ENCODE data around the gene PLCD1.
"Not testable (repeated sequence)": the region's sequence is repeated elsewhere in the genome, so short reads cannot be mapped to it uniquely, and the experiment has no call there.

The PLCD1 gene

DNA sequence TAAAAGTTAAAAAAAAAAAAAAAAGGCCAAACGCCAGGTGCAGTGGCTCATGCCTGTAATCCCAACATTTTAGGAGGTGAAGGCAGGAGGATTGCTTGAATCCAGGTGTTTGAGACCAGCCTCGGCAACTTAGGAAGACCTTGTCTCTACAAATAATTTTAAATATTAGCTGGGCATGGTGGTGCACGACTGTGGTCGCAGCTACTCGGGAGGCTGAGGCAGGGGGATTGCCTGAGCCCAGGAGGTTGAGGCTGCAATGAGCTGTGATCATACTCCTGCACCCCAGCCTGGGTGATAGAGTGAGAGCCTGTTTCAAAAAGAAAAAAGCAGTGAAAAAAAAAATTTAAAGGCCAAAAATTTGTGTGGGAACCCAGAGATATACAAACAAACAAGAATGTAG is 6.8 kb upstream of the PLCD1 start:
- DNase-seq, result no peak

DNA sequence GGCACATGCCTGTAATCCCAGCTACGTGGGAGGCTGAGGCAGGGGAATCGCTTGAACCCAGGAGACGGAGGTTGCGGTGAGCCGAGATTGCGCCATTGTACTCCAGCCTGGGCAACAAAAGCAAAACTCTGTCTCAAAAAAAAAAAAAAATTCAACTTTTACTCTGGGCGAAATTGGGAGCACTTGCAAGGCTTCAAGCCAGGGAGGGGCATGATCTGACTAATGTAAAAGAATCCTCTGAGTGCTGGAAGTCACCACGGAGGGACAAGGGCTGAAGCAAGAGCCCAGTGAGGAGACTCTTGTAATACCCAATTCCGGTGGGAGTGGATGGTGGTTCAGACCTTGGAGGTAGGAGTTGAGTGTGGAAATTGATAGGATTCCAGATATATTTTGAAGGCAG is 4.9 kb upstream of the PLCD1 start:
- not testable (repeated sequence) for DNase-seq

DNA sequence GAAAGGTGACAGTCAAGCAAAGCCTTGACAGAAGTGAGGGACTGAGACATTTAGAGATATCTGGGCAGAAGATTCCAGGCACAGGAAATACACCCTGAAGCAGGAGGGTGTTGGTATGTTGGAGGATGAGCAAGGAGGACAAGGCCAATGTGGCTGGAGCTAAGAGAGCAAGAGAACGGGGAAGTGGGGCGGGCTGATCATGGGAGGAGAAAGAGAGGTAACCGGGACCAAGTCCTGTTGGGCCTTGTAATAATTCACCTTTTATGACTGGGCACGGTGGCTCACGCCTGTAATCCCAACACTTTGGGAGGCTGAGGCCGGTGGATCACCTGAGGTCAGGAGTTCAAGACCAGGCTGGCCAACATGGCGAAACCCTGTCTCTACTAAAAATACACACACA is 4.1 kb upstream of the PLCD1 start:
- not testable (repeated sequence) for DNase-seq

DNA sequence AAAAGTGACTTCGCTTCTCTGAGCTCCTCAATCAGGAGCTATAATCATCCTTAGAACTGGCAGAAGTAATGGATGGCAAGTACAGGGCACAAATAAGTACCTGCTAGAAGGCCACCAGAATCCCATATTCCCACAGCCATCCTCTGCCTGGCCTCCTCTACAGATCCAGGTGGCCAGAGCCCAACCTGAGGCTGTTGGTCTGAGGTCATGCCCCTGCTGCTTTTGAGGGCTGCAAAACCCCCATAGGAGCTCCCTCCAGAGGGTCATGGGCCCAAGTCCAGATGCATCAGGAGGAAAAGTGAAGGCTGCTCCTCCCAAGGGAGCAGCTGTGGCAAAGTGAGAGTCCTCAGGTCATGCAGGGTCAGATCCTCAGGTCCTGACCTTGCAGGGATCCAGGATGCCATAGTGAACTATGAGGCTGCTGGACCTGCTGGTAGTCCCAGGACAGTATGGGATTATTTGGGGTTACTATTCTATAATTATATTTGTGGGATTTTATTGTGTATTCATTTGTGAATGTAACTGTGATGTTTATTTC is 3.0 kb upstream of the PLCD1 start:
- no peak for DNase-seq

DNA sequence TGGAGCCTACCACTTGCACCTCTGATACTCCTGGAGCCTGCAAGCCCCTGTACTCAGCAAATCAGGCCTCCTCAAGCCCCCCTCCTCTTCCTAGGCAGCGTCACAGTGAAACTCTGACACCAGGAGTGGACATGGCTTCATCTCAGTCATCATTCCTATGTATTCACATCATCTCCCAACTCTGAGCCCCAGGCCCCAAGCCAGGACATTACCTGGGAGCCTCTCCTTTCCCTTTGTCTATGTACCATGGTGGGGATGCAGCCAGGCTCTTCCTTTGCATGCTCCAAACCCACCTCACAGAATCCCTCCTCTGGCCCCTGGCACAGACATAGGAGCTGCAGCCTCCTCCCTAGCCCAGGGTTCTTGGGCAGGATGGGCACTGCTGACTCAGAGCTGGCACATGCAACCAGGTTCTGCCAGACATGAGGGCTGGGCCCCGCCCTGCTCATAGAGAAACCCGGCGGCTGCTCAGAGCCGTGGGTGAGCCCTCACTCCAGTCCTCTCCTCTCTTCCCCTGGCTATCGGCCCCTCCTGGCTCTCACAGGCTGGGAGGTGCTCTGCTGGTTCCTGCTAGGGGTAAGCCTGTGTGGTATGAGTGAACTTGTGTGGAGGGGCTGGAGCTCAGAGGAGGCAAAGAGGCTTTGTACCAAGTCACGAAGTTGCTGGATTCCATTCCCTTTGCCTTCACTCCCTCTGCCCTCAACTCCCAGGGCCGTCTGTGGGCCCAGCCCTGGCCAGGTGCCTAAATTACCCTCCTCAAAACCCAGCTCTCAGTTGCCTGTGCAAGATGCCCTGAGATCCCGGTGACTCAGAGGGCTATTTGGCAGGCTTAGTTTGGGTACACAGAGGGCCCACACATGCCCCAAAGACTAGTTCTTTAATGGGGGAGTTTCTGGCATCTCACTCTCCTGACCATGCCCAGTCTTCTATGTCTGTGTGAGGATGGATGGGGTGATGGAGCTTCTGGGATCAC is 1.9 kb upstream of the PLCD1 start:
- peak; percentile 46 for DNase-seq

DNA sequence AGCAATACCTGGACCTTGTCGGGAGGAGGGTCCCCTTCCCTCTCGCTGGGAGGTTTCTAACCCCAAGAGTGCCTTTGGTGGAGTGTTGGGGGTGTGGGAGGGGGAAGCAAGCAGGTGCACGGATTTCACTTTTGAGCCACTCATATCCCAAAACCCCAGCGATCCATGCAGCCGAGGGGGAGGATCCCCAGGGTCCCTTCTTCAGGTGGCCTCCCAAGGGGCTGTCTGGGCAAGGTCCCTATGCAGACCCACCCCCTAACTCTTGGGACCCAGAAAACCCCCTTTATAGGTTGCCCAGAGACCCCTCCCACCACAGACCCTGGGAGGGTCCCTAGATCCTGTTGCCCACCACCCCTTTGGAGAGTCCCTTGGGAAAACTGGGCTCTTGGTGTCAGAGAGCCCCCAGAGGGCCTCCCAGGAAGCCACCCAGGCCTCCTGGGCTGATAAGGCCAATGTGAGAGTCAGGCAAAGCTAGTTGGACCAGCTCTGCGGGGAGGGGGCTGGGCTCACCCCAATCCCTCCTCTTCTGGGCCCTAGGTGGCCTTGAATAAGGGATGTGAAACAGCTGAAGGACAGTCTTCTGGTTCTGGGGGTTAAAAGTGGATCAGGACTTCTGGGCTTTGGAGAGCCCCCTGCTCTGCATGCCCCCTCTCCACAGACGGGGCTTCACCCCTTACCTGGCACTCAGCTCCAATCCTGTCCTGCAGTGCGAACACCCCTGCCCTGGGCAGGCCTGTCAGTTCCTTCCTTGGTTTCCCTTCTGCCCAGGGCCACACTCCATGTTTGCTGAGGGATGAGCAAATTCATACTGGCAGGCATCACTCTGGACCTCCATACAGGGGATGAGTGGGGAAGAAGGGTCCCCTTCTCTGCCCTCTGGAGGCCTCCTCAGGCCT is 932 bp upstream of the PLCD1 start:
- no peak for DNase-seq

DNA sequence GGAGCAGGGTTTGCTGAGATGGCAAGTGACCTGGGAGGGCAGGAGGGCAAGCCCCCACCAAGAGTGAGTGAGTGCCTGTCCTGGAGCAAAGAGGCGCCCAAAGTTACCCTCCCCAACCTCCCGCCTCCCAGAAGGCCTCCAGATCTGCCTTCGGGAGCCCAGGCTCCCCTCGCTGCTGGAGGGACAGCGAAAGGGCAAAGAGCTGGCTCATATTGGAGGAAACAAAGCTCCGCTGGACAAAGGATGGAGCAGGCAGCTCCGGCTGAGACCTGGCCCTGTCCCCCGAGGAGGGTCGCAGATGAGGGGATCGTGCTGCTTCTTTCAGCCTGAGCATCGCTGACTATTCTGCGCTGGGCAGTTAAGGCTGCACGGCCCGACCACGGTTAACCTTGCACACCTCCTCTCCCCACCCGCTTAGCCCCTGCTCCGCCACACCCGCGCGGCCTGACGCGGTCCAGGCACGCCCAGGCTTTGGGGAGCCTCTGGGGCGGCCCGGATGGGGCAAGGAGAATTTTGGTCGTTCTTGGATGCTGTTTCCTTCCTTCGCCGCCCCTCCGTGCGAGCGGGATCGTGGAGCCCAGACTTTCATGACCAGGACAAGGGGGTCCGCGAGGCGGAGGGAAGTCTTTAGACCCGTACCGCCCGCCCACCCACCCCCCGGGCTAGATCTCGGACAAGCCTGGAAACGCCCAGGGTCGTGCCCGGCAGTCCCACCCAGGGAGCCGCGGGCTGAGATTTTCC is 651 bp downstream of the PLCD1 start:
- no peak for DNase-seq

DNA sequence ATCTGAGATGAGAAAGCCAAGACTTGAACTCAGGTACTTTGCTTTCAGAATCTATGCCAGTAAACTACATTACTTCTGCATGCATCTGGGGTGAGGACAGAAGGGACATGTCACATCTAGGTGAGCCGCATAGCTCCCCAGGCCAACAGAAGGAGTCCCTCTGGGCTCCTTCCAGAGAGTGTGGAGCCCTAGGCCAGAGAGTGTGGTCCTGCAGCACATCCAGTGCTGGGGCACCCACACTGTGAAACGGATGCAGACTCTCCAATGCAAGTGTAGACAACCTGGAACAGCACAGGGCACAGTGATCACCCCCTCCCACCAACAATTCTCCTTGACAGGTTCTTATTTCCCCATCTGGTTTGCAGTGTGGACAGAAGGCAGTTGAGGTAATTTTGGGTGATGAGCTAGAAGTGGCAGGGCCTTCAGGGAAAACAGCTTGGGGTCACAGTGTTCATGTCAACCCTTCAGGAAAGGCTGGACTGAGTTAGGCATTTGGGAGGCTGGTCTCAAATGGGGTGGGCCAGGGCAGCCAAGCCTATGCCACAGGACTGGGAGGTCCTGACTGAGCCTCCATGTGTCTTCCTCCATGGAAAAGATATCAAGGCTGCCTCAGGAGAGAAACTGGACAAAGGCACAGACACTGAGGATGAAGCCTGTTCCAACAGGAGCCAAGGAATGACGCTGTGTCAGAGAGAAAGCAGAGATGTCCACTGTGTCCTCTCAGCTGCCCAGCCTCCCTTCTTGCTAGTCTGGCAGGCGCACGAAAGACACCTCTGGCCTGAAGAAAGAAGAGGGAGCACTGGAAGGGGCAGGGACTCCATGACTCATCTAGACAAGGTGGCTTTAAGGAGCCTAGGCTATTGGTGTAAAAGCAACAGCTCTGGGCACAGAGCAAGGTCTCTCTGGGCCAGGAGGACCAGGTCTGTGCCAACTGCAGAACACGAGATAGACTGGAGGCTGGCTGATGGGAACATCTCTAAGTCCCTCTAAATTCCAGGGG is 1.7 kb downstream of the PLCD1 start:
- DNase-seq, result no peak

DNA sequence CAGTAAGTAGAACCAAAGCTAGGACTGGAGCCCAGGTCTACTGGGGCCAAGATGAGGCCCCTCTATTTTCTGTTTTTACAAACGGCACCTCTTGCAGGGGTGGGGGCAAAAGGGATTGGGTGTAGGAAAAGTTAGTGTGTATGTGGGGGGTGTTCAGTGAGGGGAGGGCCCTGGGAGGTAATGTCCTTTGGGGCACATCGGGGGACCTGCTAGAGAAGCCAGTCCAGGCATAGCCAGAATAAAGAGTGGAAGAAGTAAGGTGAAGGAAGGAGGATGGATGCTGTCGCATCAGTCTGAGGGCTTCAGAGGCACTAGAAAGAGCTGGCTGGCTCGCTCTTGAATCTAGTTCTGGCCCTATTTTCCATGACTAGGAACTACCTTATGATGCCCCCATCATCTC is 2.6 kb downstream of the PLCD1 start:
- DNase-seq, result no peak

DNA sequence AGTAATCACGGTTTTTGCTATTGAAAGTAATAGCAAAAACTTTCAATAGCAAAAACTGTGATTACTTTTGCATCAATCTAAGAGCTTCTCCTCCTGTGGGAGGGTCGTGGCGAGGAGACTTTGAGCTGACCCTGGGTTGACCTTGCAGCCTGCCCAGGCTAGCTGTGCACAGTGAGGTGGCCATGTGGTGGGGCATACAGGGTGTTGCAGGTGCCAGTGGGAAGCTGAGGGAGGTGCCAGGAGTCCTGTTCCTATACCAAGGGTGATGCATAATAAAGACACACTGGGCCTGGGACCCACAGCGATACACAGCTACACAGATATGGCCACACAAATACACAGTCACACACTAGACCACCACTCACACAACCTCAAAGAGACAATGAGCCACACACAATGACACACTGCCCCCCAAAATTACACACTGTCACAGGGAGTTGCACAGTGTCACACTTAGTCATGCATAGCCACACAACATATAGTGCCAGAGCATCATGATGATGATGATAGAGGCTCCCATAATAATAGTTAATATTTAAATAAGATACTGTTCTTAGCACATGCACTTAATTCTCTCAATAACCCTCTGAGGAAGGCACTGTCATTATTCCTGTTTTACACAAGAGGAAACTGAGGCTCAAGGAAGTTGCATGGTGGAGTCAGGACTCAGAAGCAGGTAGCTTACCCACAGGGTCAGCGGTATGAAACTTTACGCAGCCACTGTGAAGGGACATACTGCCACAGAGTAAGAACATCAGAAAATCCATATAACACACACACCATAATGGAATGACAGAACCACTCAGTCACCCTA is 6.3 kb downstream of the PLCD1 start:
- DNase-seq, result no peak

DNA sequence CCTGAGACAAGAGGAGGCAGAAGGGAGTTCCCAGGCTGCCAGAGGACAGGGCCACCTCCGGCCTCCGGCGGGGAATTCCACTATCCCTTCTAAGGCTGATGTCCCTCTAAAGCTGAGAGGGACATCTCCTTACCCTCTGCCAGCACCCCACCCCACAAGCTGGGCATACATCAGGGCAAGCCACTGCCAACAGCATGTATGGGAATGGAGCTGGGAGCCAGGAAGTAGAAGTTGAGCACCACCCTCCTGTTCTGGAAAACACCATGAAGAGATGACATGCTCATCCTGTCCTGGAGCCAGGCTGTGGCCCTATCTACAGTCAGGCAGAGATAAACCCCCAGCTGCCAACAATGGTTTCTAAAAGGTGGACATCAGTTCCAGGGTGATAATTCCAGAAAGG is 7.1 kb downstream of the PLCD1 start:
- DNase-seq, result no peak

DNA sequence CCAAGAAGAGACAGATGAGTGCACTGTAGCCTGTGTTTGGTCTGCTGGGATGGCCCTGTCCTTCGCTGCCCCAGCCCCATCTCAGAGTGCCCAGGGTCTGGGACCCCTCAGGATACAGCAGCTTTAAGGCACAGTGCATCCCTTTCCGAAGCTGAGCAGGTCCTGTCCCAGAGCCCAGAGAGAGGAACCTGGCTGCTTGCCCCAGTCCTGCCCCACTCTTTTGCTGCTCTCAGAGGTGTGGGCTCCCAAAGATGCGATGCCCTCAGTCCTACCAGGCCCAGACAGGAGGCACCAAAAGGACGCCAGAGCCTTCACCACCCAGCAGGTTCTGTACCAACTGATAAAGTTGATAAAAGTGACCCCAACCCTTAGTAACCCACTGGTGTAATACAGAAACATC is 8.2 kb downstream of the PLCD1 start:
- DNase-seq, result no peak

DNA sequence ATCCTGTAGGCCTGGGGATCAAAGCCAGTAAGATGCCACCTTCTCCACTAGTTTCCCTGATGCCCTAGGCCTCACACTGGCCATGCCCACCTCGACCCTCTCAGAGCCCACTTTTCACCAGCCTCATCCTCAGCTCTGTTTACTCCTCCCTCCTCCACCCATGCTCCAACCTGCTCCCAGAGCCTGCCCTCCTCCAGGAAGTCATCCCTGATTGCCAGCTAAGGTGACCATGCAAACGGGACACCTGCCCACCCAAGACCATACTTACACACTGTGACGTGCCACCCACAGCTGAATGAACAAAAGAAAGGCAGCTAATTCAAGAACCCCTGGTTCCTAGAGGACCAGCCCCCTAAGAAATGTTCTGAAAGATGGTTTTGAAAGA is 9.1 kb downstream of the PLCD1 start:
- no peak for DNase-seq

DNA sequence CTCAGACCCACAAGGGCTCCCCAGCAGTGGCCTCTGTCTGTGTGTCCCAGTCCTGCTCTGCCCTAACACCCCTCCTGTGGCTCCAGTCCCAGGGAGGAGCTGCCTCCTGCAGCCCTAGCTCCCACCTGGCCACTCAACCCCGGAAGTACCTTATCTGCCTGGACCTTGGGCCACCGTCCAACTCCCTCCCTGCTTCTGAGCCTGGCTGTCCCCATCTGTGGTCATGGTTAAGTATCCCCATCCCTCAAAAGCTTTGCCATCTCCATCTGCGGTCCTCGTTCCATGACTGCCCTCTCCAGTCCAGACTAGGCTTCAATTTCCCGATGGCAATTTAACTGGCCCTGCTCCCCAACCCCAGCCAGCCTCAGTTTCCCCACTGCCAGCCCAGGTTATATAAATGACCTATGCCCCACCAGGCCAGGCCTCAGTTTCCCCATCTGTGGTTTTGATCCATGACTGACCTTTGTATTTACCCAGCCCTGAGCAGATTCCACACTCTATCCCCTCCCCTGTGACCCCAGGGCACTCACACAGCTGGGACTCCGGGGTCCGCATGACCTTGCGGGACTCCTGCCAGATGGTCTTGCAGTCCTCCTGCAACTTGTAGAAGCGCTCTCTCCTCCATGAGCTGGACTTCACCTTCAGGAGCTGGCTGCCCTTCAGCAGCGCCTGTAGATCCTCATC is 9.6 kb downstream of the PLCD1 start:
- DNase-seq, result no peak

DNA sequence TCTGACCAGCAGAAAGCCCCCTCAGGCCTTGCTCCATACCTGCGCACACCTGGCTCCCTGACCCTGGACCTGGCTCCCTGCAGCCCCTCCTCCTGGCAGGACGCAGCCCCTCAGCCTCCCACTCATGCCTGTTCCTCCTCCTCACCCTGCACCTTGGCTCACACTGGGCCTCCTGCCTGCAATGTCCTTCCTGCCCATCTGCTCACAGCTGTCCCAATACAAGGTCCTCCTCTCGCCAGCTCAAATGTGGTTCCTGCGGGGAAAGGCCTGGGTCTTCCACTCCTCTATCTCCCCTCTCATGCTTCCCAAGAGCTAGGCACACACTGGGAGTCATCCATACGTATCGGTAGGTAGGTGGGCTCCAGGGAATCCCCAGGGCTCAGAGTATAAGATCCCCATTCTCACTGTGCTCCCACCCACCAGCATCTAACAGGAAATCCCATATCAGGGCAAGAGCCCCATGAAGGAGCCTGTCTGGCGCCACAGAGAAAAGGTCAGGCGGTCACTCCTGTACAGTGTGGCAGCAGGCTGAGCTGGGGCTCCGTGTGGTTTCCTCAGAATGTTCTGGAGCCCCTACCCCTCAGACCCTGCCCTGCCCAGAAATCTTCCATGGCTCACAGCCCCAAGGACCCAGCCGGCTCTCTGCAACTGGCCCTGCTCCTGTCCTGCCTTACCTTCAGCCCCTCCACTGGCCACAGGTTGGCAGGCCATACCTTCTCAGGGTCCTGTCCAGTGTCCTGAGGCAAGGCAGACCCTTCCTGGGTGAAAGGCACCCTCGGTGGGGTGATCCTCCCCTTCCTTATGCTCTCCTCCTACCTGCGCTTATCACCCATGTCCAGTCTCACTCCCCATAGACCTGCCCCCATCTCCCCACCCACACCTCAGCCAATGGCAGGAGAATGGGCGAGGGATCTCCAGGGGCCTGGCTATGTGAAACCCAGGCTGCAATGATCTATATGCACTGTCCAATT is 10.9 kb downstream of the PLCD1 start:
- no peak for DNase-seq

DNA sequence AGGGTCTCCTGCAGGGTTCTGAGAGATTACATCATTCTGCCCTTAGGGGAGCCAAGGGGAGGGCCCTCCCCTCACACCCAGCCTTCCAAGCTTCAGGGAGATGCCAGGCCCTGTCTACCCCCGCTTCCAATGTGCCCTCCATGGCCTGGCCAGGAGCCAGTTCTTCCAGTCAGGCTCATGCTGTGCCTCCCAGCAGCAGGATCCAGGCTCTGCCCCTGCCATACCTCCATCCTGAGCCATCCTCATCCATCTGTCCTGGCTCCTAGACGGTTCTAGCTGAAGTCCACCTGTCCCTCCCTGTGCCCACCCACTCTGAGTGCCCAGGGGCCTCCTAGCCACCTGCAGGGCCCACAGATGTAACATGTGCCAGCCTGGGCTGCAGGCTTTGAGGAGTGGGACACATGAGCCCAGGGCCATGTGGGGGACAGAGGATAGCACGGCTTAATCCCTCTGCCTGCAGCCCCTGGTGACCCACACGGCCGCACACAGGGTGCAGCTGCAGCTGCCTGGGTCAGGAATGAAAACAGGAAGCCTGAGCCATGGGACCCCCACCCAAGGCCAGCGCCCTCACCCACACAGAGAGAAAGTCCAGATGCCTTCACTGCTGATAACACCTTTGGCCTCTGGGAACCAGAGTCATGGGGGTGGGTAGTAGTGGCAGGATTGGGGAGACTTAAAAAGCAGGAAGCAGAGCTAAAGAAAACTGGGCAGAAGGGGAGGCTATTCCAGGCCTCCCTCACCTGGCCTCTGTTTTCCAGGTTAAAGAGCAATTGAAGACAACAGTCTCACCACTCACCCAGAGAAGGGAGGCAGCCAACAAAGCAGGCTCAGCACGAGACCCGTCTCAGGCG is 11.8 kb downstream of the PLCD1 start:
- no peak for DNase-seq

DNA sequence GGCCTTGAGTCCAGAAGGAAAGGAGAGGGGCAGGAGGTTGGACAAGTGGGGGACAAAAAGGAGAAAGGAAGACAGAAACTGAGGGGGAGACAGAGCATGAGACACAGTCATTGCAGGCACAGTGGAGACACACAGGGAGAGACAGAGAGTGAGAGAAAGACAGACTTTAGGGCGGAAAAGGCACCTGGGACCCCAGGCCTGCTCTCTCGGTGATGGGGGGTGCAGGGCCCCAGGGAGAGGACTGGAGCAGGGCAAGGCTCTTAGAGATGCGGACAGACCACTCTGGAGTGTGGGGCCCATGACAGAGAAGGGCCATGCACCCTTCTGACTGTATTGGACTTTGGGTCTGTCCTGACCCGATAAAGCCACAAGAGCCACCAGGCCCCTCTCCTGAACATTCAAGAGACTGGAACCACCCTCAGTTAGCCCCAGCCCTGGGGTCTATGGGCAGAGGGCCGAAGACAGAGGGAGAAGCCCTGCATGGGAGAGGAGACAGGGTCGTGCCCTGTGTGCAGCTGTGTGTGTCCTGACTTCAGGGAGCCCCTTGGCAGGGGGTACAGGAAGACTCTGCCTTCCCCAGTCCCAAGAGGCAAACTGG is 12.5 kb downstream of the PLCD1 start:
- DNase-seq, result no peak
